Thyroid gland (tissue), 4 donors: ENCODE results near the gene ARPP21. TPM values are rescaled to one million over a fixed set of nuclear protein-coding genes. Genes with fewer than 3 reads are reported as not detected.
"Not testable (repeated sequence)": the region's sequence is repeated elsewhere in the genome, so short reads cannot be mapped to it uniquely, and the experiment has no call there.

Experiments
- DNase-seq, 2 donors: peaks; one replicate each; pipeline ENCODE4 v3.0.0-alpha.2; 2019
- H3K27ac ChIP-seq, 3 donors: fragments of 200-600 bp; sonication (generic); 1 replicate in 2 of 3; 2 replicates in 1 of 3; pipeline ENCODE4 v1.5.1; 2016 to 2019; ENCODE audit warnings: mild to moderate bottlenecking in 1 of 3, moderate library complexity in 1 of 3
- H3K27me3 ChIP-seq: fragments of 200-600 bp; sonication (generic); one replicate; pipeline ENCODE4 v1.5.1; 2019
- H3K36me3 ChIP-seq, 2 donors: fragments of 200-600 bp; sonication (generic); one replicate each; pipeline ENCODE4 v1.5.1; 2016 to 2019
- H3K4me1 ChIP-seq, 2 donors: fragments of 200-600 bp; sonication (generic); one replicate each; pipeline ENCODE4 v1.5.1; 2017 to 2019
- H3K4me3 ChIP-seq, 3 donors: fragments of 200-600 bp; sonication (generic); replicated peaks in 1 of 3; 1 replicate in 2 of 3; 2 replicates in 1 of 3; pipeline ENCODE4 v1.5.1; 2016; ENCODE audit warnings: mild to moderate bottlenecking in 1 of 3
- H3K9me3 ChIP-seq: fragments of 200-600 bp; sonication (generic); one replicate; pipeline ENCODE4 v1.5.1; 2017
- POLR2A ChIP-seq, 2 donors: fragments of 450-650 bp; IDR thresholded peaks; one replicate each; pipeline ENCODE4 v1.6.1; 2017; ENCODE audit warnings: antibody characterized with exemption in 2 of 2, mild to moderate bottlenecking in 2 of 2, moderate library complexity in 1 of 2
- WGBS, 2 donors: methylation state at CpG; one replicate each; pipeline ENCODE4 v1.1.5; 2017; 5-methylcytosine and 5-hydroxymethylcytosine counted together
- intact Hi-C: fragments of 100-400 bp; cut with DNase I; formaldehyde crosslinking; loops from one replicate; pipeline ENCODE4 v1.15.1; 2023
- total RNA-seq, 4 donors: library from RNA; depleted of rRNA; stranded (reverse); fragments of >200 nt; gene quantifications; one replicate each; pipeline ENCODE4 v1.2.3, GENCODE V29; 2016
- TF ChIP-seq, protein P1 (sequence below), 6 experiments: fragments of 200-600 bp in 3 of 6; fragments of 450-650 bp in 3 of 6; sonication (generic) in 3 of 6; IDR thresholded peaks; one replicate each; pipeline ENCODE4 v1.5.1; 2016 to 2019; ENCODE audit warnings: antibody characterized with exemption in 6 of 6, mild to moderate bottlenecking in 2 of 6, inconsistent platforms in 1 of 6, moderate library complexity in 1 of 6

ARPP21 gene
- total RNA-seq, 4 donors from 2014 or later = not detected

DNA sequence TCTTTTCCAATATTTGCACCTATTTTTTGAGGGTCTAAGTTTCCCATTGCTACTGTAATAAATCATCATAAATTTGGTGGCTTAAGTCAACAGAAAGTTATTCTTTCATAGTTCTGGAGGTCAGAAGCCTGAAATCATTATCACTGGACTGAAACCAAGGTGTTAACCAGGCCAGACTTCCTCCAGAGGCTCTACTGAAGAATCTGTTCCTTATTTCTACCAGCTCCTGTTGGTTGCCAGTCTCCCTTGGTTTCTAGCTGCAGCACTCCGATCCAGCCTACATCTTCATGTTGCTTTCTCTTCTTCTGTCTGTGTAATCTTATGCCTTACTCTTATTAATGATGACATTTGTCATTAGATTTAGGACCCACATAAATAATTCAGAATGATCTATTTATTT is 22.0 kb upstream of the ARPP21 start:
- H3K4me3 ChIP-seq = no peak overlapping the region
- intact Hi-C loops = no loop called here
- no peak overlapping the region for H3K27ac ChIP-seq
- no peaks in the 10 kb centered on the region for H3K4me1 ChIP-seq
- no peak for DNase-seq
- no peaks in the 10 kb centered on the region for H3K36me3 ChIP-seq
- no peak for TF ChIP-seq POLR2A (IDR thresholded peaks at IDR 0.05)
- TF ChIP-seq, protein P1, sequence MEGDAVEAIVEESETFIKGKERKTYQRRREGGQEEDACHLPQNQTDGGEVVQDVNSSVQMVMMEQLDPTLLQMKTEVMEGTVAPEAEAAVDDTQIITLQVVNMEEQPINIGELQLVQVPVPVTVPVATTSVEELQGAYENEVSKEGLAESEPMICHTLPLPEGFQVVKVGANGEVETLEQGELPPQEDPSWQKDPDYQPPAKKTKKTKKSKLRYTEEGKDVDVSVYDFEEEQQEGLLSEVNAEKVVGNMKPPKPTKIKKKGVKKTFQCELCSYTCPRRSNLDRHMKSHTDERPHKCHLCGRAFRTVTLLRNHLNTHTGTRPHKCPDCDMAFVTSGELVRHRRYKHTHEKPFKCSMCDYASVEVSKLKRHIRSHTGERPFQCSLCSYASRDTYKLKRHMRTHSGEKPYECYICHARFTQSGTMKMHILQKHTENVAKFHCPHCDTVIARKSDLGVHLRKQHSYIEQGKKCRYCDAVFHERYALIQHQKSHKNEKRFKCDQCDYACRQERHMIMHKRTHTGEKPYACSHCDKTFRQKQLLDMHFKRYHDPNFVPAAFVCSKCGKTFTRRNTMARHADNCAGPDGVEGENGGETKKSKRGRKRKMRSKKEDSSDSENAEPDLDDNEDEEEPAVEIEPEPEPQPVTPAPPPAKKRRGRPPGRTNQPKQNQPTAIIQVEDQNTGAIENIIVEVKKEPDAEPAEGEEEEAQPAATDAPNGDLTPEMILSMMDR (IDR thresholded peaks at IDR 0.05) = no peak
- whole genome bisulfite sequencing, 2 donors = 91 to 98% methylated on average over 1 of the region's 1 CpG
- no peaks in the 10 kb centered on the region for H3K27me3 ChIP-seq
- no peaks in the 10 kb centered on the region for H3K9me3 ChIP-seq

DNA sequence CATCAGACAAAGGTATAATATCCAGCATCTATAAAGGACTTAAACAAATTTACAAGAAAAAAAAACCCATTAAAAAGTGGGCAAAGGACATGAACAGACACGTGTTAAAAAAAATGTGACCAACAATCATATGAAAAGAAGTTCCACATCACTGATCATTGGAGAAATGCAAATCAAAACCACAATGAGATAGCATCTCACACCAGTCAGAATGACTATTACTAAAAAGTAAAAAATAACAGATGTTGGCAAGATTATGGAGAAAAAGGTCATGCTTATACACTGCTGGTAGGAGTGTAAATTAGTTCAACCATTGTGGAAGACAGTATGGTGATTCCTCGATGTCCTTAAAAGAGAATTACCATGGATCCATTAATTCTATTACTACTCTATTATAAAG is 19.1 kb upstream of the ARPP21 start:
- 64 to 65% methylated on average over 2 of the region's 2 CpGs for WGBS, 2 donors
- intact Hi-C loops, H3K9me3 ChIP-seq, H3K4me3 ChIP-seq, DNase-seq, H3K36me3 ChIP-seq, H3K4me1 ChIP-seq, H3K27ac ChIP-seq, H3K27me3 ChIP-seq: not testable (repeated sequence)

DNA sequence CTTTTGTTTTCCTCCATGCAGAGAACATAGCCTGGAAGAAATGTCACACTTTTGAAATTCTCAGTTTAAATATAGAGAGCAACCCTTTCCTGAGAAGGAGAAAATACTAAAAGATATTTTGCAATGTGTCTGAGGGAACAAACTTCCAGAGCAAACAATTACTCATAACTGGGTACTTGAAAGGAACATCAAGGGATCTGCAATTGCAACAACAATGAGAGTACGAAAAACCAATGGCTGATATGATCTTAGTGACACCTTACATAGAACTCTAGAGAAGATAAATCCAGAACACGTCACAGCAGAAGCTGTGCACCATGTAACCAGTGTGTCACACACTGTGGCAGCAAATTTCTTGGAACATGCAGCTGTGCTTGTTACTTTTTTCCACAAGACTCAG is 14.6 kb upstream of the ARPP21 start:
- H3K36me3 ChIP-seq = no peaks in the 10 kb centered on the region
- DNase-seq = no peak
- no peaks in the 10 kb centered on the region for H3K4me1 ChIP-seq
- H3K9me3 ChIP-seq = no peaks in the 10 kb centered on the region
- H3K27me3 ChIP-seq = no peaks in the 10 kb centered on the region
- WGBS, 2 donors = 86% methylated on average over 2 of the region's 2 CpGs
- no peak overlapping the region for H3K27ac ChIP-seq
- no peak overlapping the region for H3K4me3 ChIP-seq
- TF ChIP-seq, protein P1 (IDR thresholded peaks at IDR 0.05) = no peak
- TF ChIP-seq POLR2A (IDR thresholded peaks at IDR 0.05) = no peak
- intact Hi-C loops = no loop called here

GRCh38 chr3:35633332-35634124 is 5.8 kb upstream of the ARPP21 start:
- intact Hi-C loops = no loop called here

DNA sequence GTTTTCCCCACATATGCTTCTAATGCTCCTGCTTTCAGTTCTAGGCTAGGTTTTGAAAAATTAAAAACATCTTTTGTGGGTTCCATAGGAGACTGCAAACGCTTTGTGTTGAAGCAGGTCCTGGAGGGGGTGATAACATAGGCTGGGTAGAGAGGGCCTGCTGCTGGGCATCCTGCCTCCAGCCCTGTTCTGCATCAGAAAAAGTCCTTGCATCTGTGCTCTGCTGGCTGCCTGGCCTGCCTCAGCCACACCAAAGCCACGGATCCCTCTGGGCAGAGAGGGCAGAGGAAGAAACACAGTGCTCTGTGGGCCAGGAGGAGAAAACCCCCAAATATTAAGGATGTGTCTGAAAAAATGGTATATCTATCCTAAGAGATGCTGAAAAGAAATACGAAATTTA is 3.9 kb upstream of the ARPP21 start:
- Histone ChIP-seq H3K27ac (no peak overlapping the region), H3K27me3 (peaks cover 9% of the 10 kb centered on the region), H3K4me3 (no peak overlapping the region), H3K4me1 (peaks cover 4 to 12% of the 10 kb centered on the region in 2 donors), H3K9me3 (no peaks in the 10 kb centered on the region), H3K36me3 (no peaks in the 10 kb centered on the region)
- TF ChIP-seq, protein P1 (IDR thresholded peaks at IDR 0.05) = no peak
- TF ChIP-seq POLR2A (IDR thresholded peaks at IDR 0.05) = no peak
- WGBS, 2 donors = 82 to 92% methylated on average over 3 of the region's 3 CpGs
- intact Hi-C loops = no loop called here
- no peak for DNase-seq

More at GRCh38 chr3:35633332-35634124, 5.8 kb upstream of the ARPP21 start:
- no peak overlapping the region for H3K4me3 ChIP-seq
- no peaks in the 10 kb centered on the region for H3K4me1 ChIP-seq
- H3K27ac ChIP-seq = no peak overlapping the region
- WGBS, 2 donors = 70 to 80% methylated on average over 4 of the region's 4 CpGs
- H3K36me3 ChIP-seq = no peaks in the 10 kb centered on the region
- H3K9me3 ChIP-seq = no peaks in the 10 kb centered on the region
- no peak for TF ChIP-seq POLR2A (IDR thresholded peaks at IDR 0.05)
- TF ChIP-seq, protein P1 (IDR thresholded peaks at IDR 0.05) = no peak
- peaks cover under 1% of the 10 kb centered on the region for H3K27me3 ChIP-seq
- DNase-seq = no peak
